Measurements from ENCODE around the gene DMD.

The DMD gene

DNA sequence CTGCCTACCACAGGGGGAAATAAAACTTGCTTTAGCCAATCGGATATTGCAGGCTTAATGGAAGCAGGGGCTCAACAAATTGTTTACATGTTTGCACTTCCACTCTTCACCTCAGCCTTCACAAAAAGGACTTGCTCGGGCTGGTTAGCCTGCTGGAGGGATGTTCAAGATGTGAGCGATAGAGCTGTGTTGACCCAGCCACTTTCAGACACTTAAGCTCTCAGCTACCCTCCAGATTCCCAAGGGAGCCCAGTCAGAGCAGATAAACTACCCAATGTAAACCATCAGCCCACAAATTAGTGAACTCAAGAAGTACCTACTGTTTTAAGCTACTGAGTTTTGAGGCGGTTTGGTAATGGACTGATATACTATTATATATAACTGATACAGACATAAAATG is 1631.1 kb downstream of the DMD start:
- TF ChIP-seq POLR2AphosphoS5 (IDR thresholded peaks at IDR 0.05; ENCODE audit: low read depth, low read length) = no peak

DNA sequence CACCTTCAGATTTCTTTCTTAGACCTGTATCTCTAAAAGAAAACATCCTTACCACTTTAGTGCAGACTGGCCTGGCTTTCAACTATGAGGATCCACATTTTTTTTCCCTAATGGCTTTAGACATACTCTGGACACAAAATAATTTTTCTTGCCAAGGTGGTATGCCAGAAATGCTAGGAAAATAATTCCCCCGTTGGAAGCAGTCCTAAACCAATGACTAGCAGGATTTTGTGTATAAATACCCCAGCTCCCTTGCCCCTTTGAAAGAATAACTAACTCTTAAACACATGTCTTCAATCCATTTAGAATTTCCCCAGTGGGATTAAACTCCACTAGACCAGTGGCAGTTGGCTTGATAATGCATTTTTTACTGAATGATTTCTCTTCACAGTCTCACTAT is 1639.0 kb downstream of the DMD start:
- no peak for TF ChIP-seq FOXP2 (optimal IDR thresholded peaks at IDR 0.05; ENCODE audit: borderline replicate concordance, extremely low read depth, extremely low read length, insufficient read depth)
- TF ChIP-seq POLR2AphosphoS5 (IDR thresholded peaks at IDR 0.05; ENCODE audit: low read depth, low read length) = no peak
- TF ChIP-seq, protein P1, sequence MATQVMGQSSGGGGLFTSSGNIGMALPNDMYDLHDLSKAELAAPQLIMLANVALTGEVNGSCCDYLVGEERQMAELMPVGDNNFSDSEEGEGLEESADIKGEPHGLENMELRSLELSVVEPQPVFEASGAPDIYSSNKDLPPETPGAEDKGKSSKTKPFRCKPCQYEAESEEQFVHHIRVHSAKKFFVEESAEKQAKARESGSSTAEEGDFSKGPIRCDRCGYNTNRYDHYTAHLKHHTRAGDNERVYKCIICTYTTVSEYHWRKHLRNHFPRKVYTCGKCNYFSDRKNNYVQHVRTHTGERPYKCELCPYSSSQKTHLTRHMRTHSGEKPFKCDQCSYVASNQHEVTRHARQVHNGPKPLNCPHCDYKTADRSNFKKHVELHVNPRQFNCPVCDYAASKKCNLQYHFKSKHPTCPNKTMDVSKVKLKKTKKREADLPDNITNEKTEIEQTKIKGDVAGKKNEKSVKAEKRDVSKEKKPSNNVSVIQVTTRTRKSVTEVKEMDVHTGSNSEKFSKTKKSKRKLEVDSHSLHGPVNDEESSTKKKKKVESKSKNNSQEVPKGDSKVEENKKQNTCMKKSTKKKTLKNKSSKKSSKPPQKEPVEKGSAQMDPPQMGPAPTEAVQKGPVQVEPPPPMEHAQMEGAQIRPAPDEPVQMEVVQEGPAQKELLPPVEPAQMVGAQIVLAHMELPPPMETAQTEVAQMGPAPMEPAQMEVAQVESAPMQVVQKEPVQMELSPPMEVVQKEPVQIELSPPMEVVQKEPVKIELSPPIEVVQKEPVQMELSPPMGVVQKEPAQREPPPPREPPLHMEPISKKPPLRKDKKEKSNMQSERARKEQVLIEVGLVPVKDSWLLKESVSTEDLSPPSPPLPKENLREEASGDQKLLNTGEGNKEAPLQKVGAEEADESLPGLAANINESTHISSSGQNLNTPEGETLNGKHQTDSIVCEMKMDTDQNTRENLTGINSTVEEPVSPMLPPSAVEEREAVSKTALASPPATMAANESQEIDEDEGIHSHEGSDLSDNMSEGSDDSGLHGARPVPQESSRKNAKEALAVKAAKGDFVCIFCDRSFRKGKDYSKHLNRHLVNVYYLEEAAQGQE (IDR thresholded peaks at IDR 0.05; ENCODE audit: insufficient read depth in 1 of 2, low read depth in 2 of 2, low read length in 2 of 2) = no peak
- TF ChIP-seq TAF1 (IDR thresholded peaks at IDR 0.05; ENCODE audit: borderline replicate concordance, insufficient read depth, low read length) = no peak
- no peak for TF ChIP-seq SIN3A (IDR thresholded peaks at IDR 0.05; ENCODE audit: borderline replicate concordance, insufficient read depth, low read length)

DNA sequence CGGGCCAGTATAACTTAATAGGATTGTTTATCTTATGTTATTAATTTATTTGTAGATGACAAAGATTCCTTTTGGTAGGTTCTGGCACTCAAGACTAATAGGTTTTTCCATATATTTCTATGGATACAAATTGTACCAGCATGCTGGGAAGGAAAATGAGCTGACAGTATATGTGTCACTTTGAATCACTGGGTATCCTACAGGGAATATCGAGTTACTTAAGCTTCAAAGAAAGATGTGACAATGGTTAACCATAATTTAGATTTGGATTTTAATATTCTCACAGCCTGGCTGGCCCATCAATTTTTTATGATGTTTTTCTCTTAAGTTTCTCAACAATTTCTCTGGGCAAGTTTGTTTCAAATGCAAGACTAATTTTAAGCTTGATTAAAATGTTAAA is 1640.7 kb downstream of the DMD start:
- TF ChIP-seq, protein P1 (IDR thresholded peaks at IDR 0.05; ENCODE audit: insufficient read depth in 1 of 2, low read depth in 2 of 2, low read length in 2 of 2) = no peak
- TF ChIP-seq SIN3A (IDR thresholded peaks at IDR 0.05; ENCODE audit: borderline replicate concordance, insufficient read depth, low read length) (no peak), FOXP2 (optimal IDR thresholded peaks at IDR 0.05; ENCODE audit: borderline replicate concordance, extremely low read depth, extremely low read length, insufficient read depth) (no peak), POLR2AphosphoS5 (IDR thresholded peaks at IDR 0.05; ENCODE audit: low read depth, low read length) (no peak), TAF1 (IDR thresholded peaks at IDR 0.05; ENCODE audit: borderline replicate concordance, insufficient read depth, low read length) (no peak)

DNA sequence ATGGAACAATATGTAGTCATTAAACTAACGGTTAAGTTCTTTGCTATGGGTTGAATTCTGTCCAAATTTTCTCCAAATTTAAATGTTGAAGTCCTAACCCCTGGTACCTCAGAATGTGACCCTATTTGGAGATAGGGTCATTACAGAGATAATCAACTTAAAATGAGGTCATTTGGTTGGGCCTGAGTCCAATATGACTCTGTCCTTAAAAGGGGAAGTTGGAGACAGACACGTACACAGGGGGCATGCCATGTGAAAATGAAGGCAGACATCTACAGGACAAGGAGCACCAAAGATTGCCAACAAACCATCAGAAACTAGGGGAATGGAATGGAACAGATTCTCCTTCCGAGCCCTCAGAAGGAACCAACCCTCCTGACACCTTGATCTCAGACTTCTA is 1647.6 kb downstream of the DMD start:
- no peak for TF ChIP-seq TAF1 (IDR thresholded peaks at IDR 0.05; ENCODE audit: borderline replicate concordance, insufficient read depth, low read length)

DNA sequence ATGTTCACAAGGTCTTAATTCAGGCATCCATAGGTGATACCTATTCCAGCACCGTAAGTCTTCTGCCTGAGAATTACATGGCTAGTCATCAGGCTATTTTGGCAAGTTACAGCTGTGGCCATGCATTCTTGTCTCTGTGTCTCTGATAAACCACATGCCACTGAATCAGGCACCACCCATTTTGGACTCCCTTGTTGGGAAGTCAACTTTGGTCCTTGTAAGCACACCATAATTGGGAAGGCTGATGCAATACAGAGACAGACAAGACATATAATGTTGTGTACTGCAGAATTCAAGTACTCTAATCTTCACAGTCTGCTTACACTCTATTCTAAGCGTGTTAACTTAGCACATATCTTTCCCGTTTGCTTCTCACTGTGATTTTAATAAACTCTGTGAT is 1655.8 kb downstream of the DMD start:
- TF ChIP-seq FOXP2 (optimal IDR thresholded peaks at IDR 0.05; ENCODE audit: borderline replicate concordance, extremely low read depth, extremely low read length, insufficient read depth) (no peak), SIN3A (IDR thresholded peaks at IDR 0.05; ENCODE audit: borderline replicate concordance, insufficient read depth, low read length) (no peak), TAF1 (IDR thresholded peaks at IDR 0.05; ENCODE audit: borderline replicate concordance, insufficient read depth, low read length) (no peak), POLR2AphosphoS5 (IDR thresholded peaks at IDR 0.05; ENCODE audit: low read depth, low read length) (no peak)
- TF ChIP-seq, protein P1 (IDR thresholded peaks at IDR 0.05; ENCODE audit: insufficient read depth in 1 of 2, low read depth in 2 of 2, low read length in 2 of 2) = no peak

DNA sequence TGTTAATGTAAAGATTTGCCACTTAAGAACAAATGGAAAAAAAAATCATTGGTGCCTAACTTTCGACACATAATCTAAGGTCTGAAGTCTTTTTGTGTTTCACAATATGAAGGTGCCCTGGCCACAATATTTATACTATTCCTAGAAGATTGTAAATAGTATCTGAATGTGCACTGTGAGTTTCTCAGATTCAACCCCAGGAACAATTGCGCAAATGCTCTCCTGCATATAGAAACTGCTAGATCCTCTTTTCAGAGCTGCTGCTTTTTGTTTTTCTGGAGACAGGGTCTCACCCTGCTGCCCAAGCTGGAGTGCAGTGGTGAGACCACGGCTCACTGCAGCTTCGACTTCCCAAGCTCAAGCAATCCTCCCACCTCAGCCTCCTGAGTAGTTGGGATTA is 1659.4 kb downstream of the DMD start:
- TF ChIP-seq, protein P1 (IDR thresholded peaks at IDR 0.05; ENCODE audit: insufficient read depth in 1 of 2, low read depth in 2 of 2, low read length in 2 of 2) = no peak
- no peak for TF ChIP-seq FOXP2 (optimal IDR thresholded peaks at IDR 0.05; ENCODE audit: borderline replicate concordance, extremely low read depth, extremely low read length, insufficient read depth)
